ENCODE results near the gene GOLGA6L25. TPM values are rescaled to one million over a fixed set of nuclear protein-coding genes. Genes with fewer than 3 reads are reported as not detected.

The GOLGA6L25 gene
- total RNA-seq, 6 experiments from 2014 or later, result not detected

Other genes starting within 250 kb of the GOLGA6L25 start
- gene HERC2, start 231.4 kb upstream of the GOLGA6L25 start, total RNA-seq (2021; fragmentation: NEBNext Ultra II Directional; extraction: Animal tissue kit (Norgen Biotek cat#: 25700)), result 10 to 100 TPM; 33.6 to 47.3 (median 37.0) TPM
- gene GOLGA6L24, start 195.5 kb upstream of the GOLGA6L25 start, total RNA-seq (2021; fragmentation: NEBNext Ultra II Directional; extraction: Animal tissue kit (Norgen Biotek cat#: 25700)), result not detected
- under 1 TPM in 1 of 6 experiments, not detected in 5; 0.06 TPM for gene GOLGA8F, start 174.9 kb upstream of the GOLGA6L25 start, total RNA-seq (2021; fragmentation: NEBNext Ultra II Directional; extraction: Animal tissue kit (Norgen Biotek cat#: 25700))
- under 1 TPM in 1 of 6 experiments, not detected in 5; 0.17 TPM for gene GOLGA8G, start 20.6 kb upstream of the GOLGA6L25 start, total RNA-seq (2021; fragmentation: NEBNext Ultra II Directional; extraction: Animal tissue kit (Norgen Biotek cat#: 25700))
- under 1 TPM in 4 of 6 experiments, not detected in 2; 0.10 to 0.57 (median 0.31) TPM for gene GOLGA8M, start 158.9 kb downstream of the GOLGA6L25 start, total RNA-seq (2021; fragmentation: NEBNext Ultra II Directional; extraction: Animal tissue kit (Norgen Biotek cat#: 25700))

Data from HFFc6 (cell line).